ENCODE measurements around the gene PNPLA3.

The PNPLA3 gene

GRCh38 chr22:43990044-43990443 lies 66.4 kb downstream of the PNPLA3 start:
- H3K4me1 Mint-ChIP-seq (ENCODE audit: low read depth in 2 of 2) = peaks cover 12 to 16% of the 10 kb centered on the region in 2 donors
- DNase-seq (no peak), ATAC-seq (replicated peaks) (no peak)
- H3K27ac Mint-ChIP-seq = no peak overlapping the region
- H3K27me3 Mint-ChIP-seq = no peaks in the 10 kb centered on the region
- H3K9me3 Mint-ChIP-seq = no peaks in the 10 kb centered on the region
- H3K36me3 Mint-ChIP-seq (ENCODE audit: insufficient read depth) = peaks cover 77% of the 10 kb centered on the region
- no peak overlapping the region for H3K4me3 Mint-ChIP-seq

- H3K36me3 Mint-ChIP-seq (ENCODE audit: insufficient read depth) = peaks cover 70% of the 10 kb centered on the region
- no peaks in the 10 kb centered on the region for H3K27me3 Mint-ChIP-seq
- H3K4me1 Mint-ChIP-seq (ENCODE audit: low read depth in 2 of 2) = peaks cover 24 to 27% of the 10 kb centered on the region in 2 donors
- DNase-seq = no peak
- no peak overlapping the region for H3K4me3 Mint-ChIP-seq
- no peaks in the 10 kb centered on the region for H3K9me3 Mint-ChIP-seq
- ATAC-seq (replicated peaks) = no peak
- no peak overlapping the region for H3K27ac Mint-ChIP-seq
Measured at GRCh38 chr22:43991316-43992020, 67.9 kb downstream of the PNPLA3 start.

GRCh38 chr22:43992331-43992821 lies 68.8 kb downstream of the PNPLA3 start:
- no peaks in the 10 kb centered on the region for H3K9me3 Mint-ChIP-seq
- ATAC-seq (replicated peaks) (no peak), DNase-seq (no peak)
- peaks cover 64% of the 10 kb centered on the region for H3K36me3 Mint-ChIP-seq (ENCODE audit: insufficient read depth)
- no peak overlapping the region for H3K27ac Mint-ChIP-seq
- no peak overlapping the region for H3K4me3 Mint-ChIP-seq
- peaks cover 26 to 34% of the 10 kb centered on the region in 2 donors for H3K4me1 Mint-ChIP-seq (ENCODE audit: low read depth in 2 of 2)
- no peaks in the 10 kb centered on the region for H3K27me3 Mint-ChIP-seq

- peak; percentile 54 to 60 (median 57) for DNase-seq
- peak overlapping the region; percentile 57 to 95 for H3K27ac Mint-ChIP-seq
- H3K36me3 Mint-ChIP-seq (ENCODE audit: insufficient read depth) = peaks cover 57% of the 10 kb centered on the region
- H3K4me1 Mint-ChIP-seq (ENCODE audit: low read depth in 2 of 2) = peaks cover 26 to 36% of the 10 kb centered on the region in 2 donors
- H3K9me3 Mint-ChIP-seq = no peaks in the 10 kb centered on the region
- no peaks in the 10 kb centered on the region for H3K27me3 Mint-ChIP-seq
- no peak overlapping the region for H3K4me3 Mint-ChIP-seq
- ATAC-seq (replicated peaks) = peak; percentile 59
Measured at GRCh38 chr22:43993072-43993760, 69.6 kb downstream of the PNPLA3 start.

GRCh38 chr22:43994006-43994405 lies 70.4 kb downstream of the PNPLA3 start:
- ATAC-seq (replicated peaks) (no peak), DNase-seq (no peak)
- Mint-ChIP-seq H3K4me1 (ENCODE audit: low read depth in 2 of 2) (peaks cover 26 to 36% of the 10 kb centered on the region in 2 donors), H3K36me3 (ENCODE audit: insufficient read depth) (peaks cover 50% of the 10 kb centered on the region), H3K4me3 (no peak overlapping the region), H3K27me3 (no peaks in the 10 kb centered on the region), H3K27ac (peak overlapping the region; percentile 94 to 95), H3K9me3 (no peaks in the 10 kb centered on the region)

- DNase-seq (no peak), ATAC-seq (replicated peaks) (no peak)
- H3K4me3 Mint-ChIP-seq = peak overlapping the region in 1 of 2 donors; percentile 94
- peaks cover 26 to 36% of the 10 kb centered on the region in 2 donors for H3K4me1 Mint-ChIP-seq (ENCODE audit: low read depth in 2 of 2)
- no peaks in the 10 kb centered on the region for H3K27me3 Mint-ChIP-seq
- H3K27ac Mint-ChIP-seq = peak overlapping the region; percentile 94 to 95
- H3K9me3 Mint-ChIP-seq = no peaks in the 10 kb centered on the region
- H3K36me3 Mint-ChIP-seq (ENCODE audit: insufficient read depth) = peaks cover 45% of the 10 kb centered on the region
Measured at GRCh38 chr22:43994416-43994815, 70.8 kb downstream of the PNPLA3 start.

GRCh38 chr22:43995057-43995685 lies 71.6 kb downstream of the PNPLA3 start:
- ATAC-seq (replicated peaks) = no peak

GRCh38 chr22:43995798-43996169 lies 72.2 kb downstream of the PNPLA3 start:
- H3K4me3 Mint-ChIP-seq = peak overlapping the region; percentile 94 to 97
- no peaks in the 10 kb centered on the region for H3K9me3 Mint-ChIP-seq
- ATAC-seq (replicated peaks) (no peak), DNase-seq (no peak)
- no peaks in the 10 kb centered on the region for H3K27me3 Mint-ChIP-seq
- peak overlapping the region; percentile 94 to 95 for H3K27ac Mint-ChIP-seq
- H3K36me3 Mint-ChIP-seq (ENCODE audit: insufficient read depth) = peaks cover 33% of the 10 kb centered on the region
- H3K4me1 Mint-ChIP-seq (ENCODE audit: low read depth in 2 of 2) = peaks cover 26 to 36% of the 10 kb centered on the region in 2 donors

More at GRCh38 chr22:43995057-43995685, 71.6 kb downstream of the PNPLA3 start:
- H3K4me1 Mint-ChIP-seq (ENCODE audit: low read depth in 2 of 2) = peaks cover 26 to 36% of the 10 kb centered on the region in 2 donors
- no peak for DNase-seq
- no peaks in the 10 kb centered on the region for H3K27me3 Mint-ChIP-seq
- H3K9me3 Mint-ChIP-seq = no peaks in the 10 kb centered on the region
- H3K36me3 Mint-ChIP-seq (ENCODE audit: insufficient read depth) = peaks cover 39% of the 10 kb centered on the region
- H3K4me3 Mint-ChIP-seq = peak overlapping the region; percentile 94 to 97
- H3K27ac Mint-ChIP-seq = peak overlapping the region; percentile 94 to 95

- Mint-ChIP-seq H3K4me3 (peak overlapping the region; percentile 94 to 97), H3K36me3 (ENCODE audit: insufficient read depth) (peaks cover 27% of the 10 kb centered on the region), H3K9me3 (no peaks in the 10 kb centered on the region), H3K27ac (peak overlapping the region; percentile 94 to 95), H3K4me1 (ENCODE audit: low read depth in 2 of 2) (peaks cover 26 to 36% of the 10 kb centered on the region in 2 donors), H3K27me3 (no peaks in the 10 kb centered on the region)
- DNase-seq = peak; percentile 47 to 57 (median 57)
- peak; percentile 80 for ATAC-seq (replicated peaks)
Measured at GRCh38 chr22:43996170-43996980, 72.8 kb downstream of the PNPLA3 start.

GRCh38 chr22:43996981-43997265 lies 73.3 kb downstream of the PNPLA3 start:
- H3K36me3 Mint-ChIP-seq (ENCODE audit: insufficient read depth) = peaks cover 21% of the 10 kb centered on the region
- DNase-seq = no peak
- H3K27me3 Mint-ChIP-seq = no peaks in the 10 kb centered on the region
- H3K4me1 Mint-ChIP-seq (ENCODE audit: low read depth in 2 of 2) = peaks cover 26 to 36% of the 10 kb centered on the region in 2 donors
- no peaks in the 10 kb centered on the region for H3K9me3 Mint-ChIP-seq
- H3K4me3 Mint-ChIP-seq = peak overlapping the region; percentile 94 to 97
- peak overlapping the region; percentile 94 to 95 for H3K27ac Mint-ChIP-seq
- ATAC-seq (replicated peaks) = no peak

Data from effector memory CD8-positive, alpha-beta T cell (primary cell).